ENCODE results near the gene SPTBN2. TPM values are rescaled to one million over a fixed set of nuclear protein-coding genes. Genes with fewer than 3 reads are reported as not detected.

Gene SPTBN2
- 21.5 and 53.8 TPM in 2 replicates for total RNA-seq

GRCh38 chr11:66728693-66729385 is at the start of gene SPTBN2:
TSS of gene SPTBN2 (minus strand) at chr11:66729216. CDS start at chr11:66721240, 7,976 bp downstream.

GRCh38 chr11:66677599-66678375 is 51.2 kb downstream of the SPTBN2 start, which contains the start of gene RBM4B:
TSS of gene RBM4B (minus strand) at chr11:66677887. CDS start at chr11:66677079, 808 bp downstream.

DNA sequence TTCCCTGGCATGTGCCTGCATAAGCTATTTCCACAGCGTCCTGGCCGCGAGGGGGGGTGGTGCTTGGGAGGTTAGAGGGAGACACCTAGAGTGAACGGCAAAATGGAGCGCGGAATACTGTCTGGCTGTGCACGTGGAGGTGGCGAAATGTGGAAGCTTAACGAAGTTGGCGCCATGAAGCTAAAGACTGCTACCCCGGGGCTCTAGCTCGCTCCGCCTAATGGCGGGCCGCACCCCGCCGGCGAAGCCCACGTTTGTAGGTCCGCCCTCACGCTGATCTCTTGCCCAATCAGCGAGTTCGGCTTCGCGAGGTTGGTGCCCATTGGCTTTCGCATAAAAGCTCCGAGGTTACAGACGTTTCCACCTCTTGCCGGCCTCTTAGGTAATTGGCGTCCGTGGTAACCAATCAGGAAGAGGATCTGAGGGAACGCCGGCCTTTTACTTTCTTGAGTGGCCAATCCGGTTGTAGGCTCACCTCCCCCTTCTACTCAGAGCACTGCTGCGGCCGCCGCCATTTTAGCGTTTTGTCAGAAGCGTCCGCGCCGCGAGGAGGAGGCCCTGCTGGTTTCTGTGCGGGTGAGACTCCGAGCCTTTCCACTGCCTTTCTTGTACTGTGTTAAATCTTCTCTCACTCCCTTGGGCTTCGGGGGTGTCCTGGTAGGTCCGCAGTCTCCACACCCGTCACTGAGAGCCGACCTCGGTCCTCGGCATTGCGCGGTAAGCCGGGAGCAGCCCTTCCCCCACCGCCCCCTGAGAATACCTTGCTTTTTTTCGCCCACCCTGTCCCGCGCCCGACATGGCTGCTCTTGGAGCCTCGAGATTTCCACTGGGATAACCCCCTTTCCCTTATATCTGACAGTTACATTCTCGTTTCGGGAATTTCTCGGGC is 90.6 kb downstream of the SPTBN2 start, which contains the start of gene RBM4:
Gene RBM4 (plus strand): TSS at position 527 of the 889 bp plus-strand sequence. CDS start 1,009 bp downstream, outside the sequence.

Other genes with a start within 250 kb of the SPTBN2 start
- gene DPP3, start 248.8 kb downstream of the SPTBN2 start, total RNA-seq, result 56.5 and 75.1 TPM in 2 replicates
- gene BBS1, start 218.6 kb downstream of the SPTBN2 start, total RNA-seq, result 16.1 and 25.9 TPM in 2 replicates
- gene ZDHHC24, start 183.2 kb downstream of the SPTBN2 start, total RNA-seq, result 13.4 and 15.0 TPM in 2 replicates
- gene ACTN3, start 182.3 kb downstream of the SPTBN2 start, total RNA-seq, result 0.09 TPM in 1 of 2 replicates, not detected in the other
- 18.2 and 26.3 TPM in 2 replicates for gene CTSF, start 160.6 kb downstream of the SPTBN2 start, total RNA-seq
- gene CCDC87, start 136.2 kb downstream of the SPTBN2 start, total RNA-seq, result 0.18 and 0.28 TPM in 2 replicates
- 31.5 and 32.6 TPM in 2 replicates for gene CCS, start 136.0 kb downstream of the SPTBN2 start, total RNA-seq
- gene RBM14, start 112.6 kb downstream of the SPTBN2 start, total RNA-seq, result 20.1 and 26.7 TPM in 2 replicates
- 152 and 160 TPM in 2 replicates for gene RBM4, start 90.5 kb downstream of the SPTBN2 start, total RNA-seq
- gene RBM4B, start 51.3 kb downstream of the SPTBN2 start, total RNA-seq, result 21.3 and 27.1 TPM in 2 replicates
- 13.1 and 15.2 TPM in 2 replicates for gene RCE1, start 114.2 kb upstream of the SPTBN2 start, total RNA-seq
- 14.7 and 18.8 TPM in 2 replicates for gene LRFN4, start 127.8 kb upstream of the SPTBN2 start, total RNA-seq
- gene PC, start 229.2 kb upstream of the SPTBN2 start, total RNA-seq, result 8.8 and 9.6 TPM in 2 replicates
- not detected in 2 replicates for gene C11orf86, start 246.1 kb upstream of the SPTBN2 start, total RNA-seq